ACC112 (cell line): ENCODE results near the gene NXPH4.

ENCODE experiments used
- H2AFZ ChIP-seq: fragments of 200-600 bp; sonication (generic); one replicate; pipeline ENCODE4 v1.6.0; 2017; ENCODE audit warnings: antibody characterized with exemption, low read length; ENCODE audit not compliant: unreplicated experiment
- H3K27ac ChIP-seq: fragments of 200-600 bp; sonication (generic); 2 replicates; pipeline ENCODE4 v1.5.1; 2014; ENCODE audit warnings: low read depth, mild to moderate bottlenecking, antibody characterized with exemption, low read length, moderate library complexity
- H3K27me3 ChIP-seq: fragments of 200-600 bp; sonication (generic); 2 replicates; pipeline ENCODE4 v1.6.1; 2014; ENCODE audit warnings: mild to moderate bottlenecking, antibody characterized with exemption, low read length, moderate library complexity, mixed read lengths; ENCODE audit not compliant: insufficient read depth
- H3K36me3 ChIP-seq: fragments of 200-600 bp; sonication (generic); 2 replicates; pipeline ENCODE4 v1.6.1; 2016; ENCODE audit warnings: mild to moderate bottlenecking, antibody characterized with exemption, low read length, moderate library complexity, mixed read lengths; ENCODE audit not compliant: insufficient read depth
- H3K4me1 ChIP-seq: fragments of 200-600 bp; sonication (generic); one replicate; pipeline ENCODE4 v1.6.1; 2016; ENCODE audit warnings: low read length, mixed read lengths; ENCODE audit not compliant: insufficient read depth, unreplicated experiment, control insufficient read depth
- H3K4me3 ChIP-seq: fragments of 200-600 bp; sonication (generic); 2 replicates; pipeline ENCODE4 v1.5.1; 2014; ENCODE audit warnings: mild to moderate bottlenecking, low read depth, low read length
- H3K79me2 ChIP-seq: fragments of 200-600 bp; sonication (generic); one replicate; pipeline ENCODE4 v1.6.0; 2016; ENCODE audit warnings: low read length; ENCODE audit not compliant: control insufficient read depth, unreplicated experiment, insufficient read depth

Gene NXPH4

DNA sequence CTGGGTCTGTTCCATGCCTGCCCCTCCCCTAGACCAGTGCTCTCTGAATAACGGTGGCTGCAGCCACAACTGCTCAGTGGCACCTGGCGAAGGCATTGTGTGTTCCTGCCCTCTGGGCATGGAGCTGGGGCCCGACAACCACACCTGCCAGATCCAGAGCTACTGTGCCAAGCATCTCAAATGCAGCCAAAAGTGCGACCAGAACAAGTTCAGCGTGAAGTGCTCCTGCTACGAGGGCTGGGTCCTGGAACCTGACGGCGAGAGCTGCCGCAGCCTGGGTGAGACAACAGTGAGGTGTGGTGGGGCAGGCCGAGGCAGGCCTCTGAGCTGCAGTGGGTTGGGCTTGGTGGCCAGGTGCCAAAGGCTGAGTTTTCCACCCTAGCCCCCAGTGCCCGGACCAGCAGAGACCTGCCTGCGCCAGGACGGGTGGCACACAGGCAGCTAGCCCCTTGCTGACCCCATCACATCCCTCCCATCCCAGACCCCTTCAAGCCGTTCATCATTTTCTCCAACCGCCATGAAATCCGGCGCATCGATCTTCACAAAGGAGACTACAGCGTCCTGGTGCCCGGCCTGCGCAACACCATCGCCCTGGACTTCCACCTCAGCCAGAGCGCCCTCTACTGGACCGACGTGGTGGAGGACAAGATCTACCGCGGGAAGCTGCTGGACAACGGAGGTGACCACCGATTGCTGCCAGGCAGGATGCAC is 41.0 kb upstream of the NXPH4 start:
- no peak overlapping the region for H2AFZ ChIP-seq

GRCh38 chr12:57176139-57176477 is 40.5 kb upstream of the NXPH4 start:
- Histone ChIP-seq H3K27ac (0 out of 2 replicates have a peak overlapping the region, but pooled peaks have one; percentile 3), H3K4me1 (peaks cover 19% of the 10 kb centered on the region), H2AFZ (no peak overlapping the region), H3K4me3 (no peak overlapping the region), H3K27me3 (no peaks in the 10 kb centered on the region), H3K36me3 (peaks cover 51% of the 10 kb centered on the region; the same call in 1 of the 2 replicates), H3K79me2 (peaks cover 2% of the 10 kb centered on the region)

More for the DNA sequence above, 41.0 kb upstream of the NXPH4 start:
- Histone ChIP-seq H3K27me3 (no peaks in the 10 kb centered on the region), H3K4me3 (no peak overlapping the region), H3K27ac (no peak overlapping the region), H3K79me2 (peaks cover 2% of the 10 kb centered on the region), H3K36me3 (peaks cover 48% of the 10 kb centered on the region; the same call in 1 of the 2 replicates), H3K4me1 (peaks cover 24% of the 10 kb centered on the region)

DNA sequence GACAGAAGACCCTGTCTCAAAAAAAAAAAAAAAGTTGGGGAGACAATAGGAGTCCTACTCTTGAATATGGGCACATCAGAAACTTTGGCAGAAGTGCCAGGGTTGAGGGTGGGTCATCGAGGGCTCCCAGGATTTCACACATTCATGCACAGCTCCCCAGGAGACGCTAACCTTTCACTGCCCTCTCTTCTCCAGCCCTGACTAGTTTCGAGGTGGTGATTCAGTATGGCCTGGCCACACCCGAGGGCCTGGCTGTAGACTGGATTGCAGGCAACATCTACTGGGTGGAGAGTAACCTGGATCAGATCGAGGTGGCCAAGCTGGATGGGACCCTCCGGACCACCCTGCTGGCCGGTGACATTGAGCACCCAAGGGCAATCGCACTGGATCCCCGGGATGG is 39.7 kb upstream of the NXPH4 start:
- no peaks in the 10 kb centered on the region for H3K27me3 ChIP-seq
- H3K4me1 ChIP-seq: peaks cover 14% of the 10 kb centered on the region
- peaks cover 2% of the 10 kb centered on the region for H3K79me2 ChIP-seq
- no peak overlapping the region for H2AFZ ChIP-seq
- no peak overlapping the region for H3K4me3 ChIP-seq
- peaks cover 51% of the 10 kb centered on the region; the same call in 1 of the 2 replicates for H3K36me3 ChIP-seq
- 0 out of 2 replicates have a peak overlapping the region, but pooled peaks have one; percentile 3 for H3K27ac ChIP-seq

DNA sequence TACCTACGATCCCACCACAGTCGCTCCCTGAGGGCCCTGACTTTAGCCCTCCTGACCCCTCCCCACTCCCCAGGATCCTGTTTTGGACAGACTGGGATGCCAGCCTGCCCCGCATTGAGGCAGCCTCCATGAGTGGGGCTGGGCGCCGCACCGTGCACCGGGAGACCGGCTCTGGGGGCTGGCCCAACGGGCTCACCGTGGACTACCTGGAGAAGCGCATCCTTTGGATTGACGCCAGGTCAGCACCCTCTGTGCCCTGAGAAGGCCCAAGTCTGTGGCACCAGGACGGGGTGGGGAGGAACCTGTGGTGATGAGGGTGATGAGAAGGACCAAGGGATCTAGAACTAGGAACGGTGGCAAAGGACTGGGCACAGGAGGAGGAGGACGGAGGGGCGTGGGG is 39.2 kb upstream of the NXPH4 start:
- H3K27ac ChIP-seq: no peak overlapping the region
- peaks cover 2% of the 10 kb centered on the region for H3K79me2 ChIP-seq
- H2AFZ ChIP-seq: no peak overlapping the region
- peaks cover 50% of the 10 kb centered on the region; the same call in 1 of the 2 replicates for H3K36me3 ChIP-seq
- H3K27me3 ChIP-seq: no peaks in the 10 kb centered on the region
- peaks cover 14% of the 10 kb centered on the region for H3K4me1 ChIP-seq
- no peak overlapping the region for H3K4me3 ChIP-seq

DNA sequence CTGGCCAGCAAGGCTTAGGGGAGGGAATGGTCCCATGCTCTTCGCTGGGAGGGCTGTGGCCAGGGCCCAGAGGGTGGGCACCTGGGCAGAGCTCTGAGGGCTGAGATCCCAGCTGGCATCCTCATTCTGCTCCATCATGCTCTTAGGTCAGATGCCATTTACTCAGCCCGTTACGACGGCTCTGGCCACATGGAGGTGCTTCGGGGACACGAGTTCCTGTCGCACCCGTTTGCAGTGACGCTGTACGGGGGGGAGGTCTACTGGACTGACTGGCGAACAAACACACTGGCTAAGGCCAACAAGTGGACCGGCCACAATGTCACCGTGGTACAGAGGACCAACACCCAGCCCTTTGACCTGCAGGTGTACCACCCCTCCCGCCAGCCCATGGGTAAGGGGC is 38.4 kb upstream of the NXPH4 start:
- Histone ChIP-seq H3K27ac (no peak overlapping the region), H2AFZ (no peak overlapping the region), H3K4me1 (peaks cover 14% of the 10 kb centered on the region), H3K4me3 (no peak overlapping the region), H3K79me2 (peaks cover 2% of the 10 kb centered on the region), H3K36me3 (peaks cover 45% of the 10 kb centered on the region; the same call in 1 of the 2 replicates), H3K27me3 (no peaks in the 10 kb centered on the region)

GRCh38 chr12:57179331-57180086 is 37.1 kb upstream of the NXPH4 start:
- no peak overlapping the region for H2AFZ ChIP-seq
- H3K36me3 ChIP-seq: peaks cover 44% of the 10 kb centered on the region; the same call in 1 of the 2 replicates
- H3K27ac ChIP-seq: no peak overlapping the region
- no peaks in the 10 kb centered on the region for H3K27me3 ChIP-seq
- H3K79me2 ChIP-seq: peaks cover 2% of the 10 kb centered on the region
- H3K4me3 ChIP-seq: no peak overlapping the region
- peaks cover 14% of the 10 kb centered on the region for H3K4me1 ChIP-seq

- Histone ChIP-seq H3K4me1 (peaks cover 14% of the 10 kb centered on the region), H3K79me2 (peaks cover 2% of the 10 kb centered on the region), H3K4me3 (no peak overlapping the region), H3K27me3 (no peaks in the 10 kb centered on the region), H2AFZ (no peak overlapping the region), H3K27ac (no peak overlapping the region), H3K36me3 (peaks cover 44% of the 10 kb centered on the region; the same call in 1 of the 2 replicates)
Observed at GRCh38 chr12:57180321-57180989, 36.1 kb upstream of the NXPH4 start.

- H3K4me3 ChIP-seq: no peak overlapping the region
- H3K36me3 ChIP-seq: peaks cover 43% of the 10 kb centered on the region; the same call in 1 of the 2 replicates
Observed at GRCh38 chr12:57181072-57181471, 35.5 kb upstream of the NXPH4 start.

GRCh38 chr12:57181561-57182155 is 34.9 kb upstream of the NXPH4 start:
- H2AFZ ChIP-seq: no peak overlapping the region
- H3K4me1 ChIP-seq: peaks cover 7% of the 10 kb centered on the region
- H3K36me3 ChIP-seq: peaks cover 43% of the 10 kb centered on the region; the same call in 1 of the 2 replicates
- no peak overlapping the region for H3K4me3 ChIP-seq
- peaks cover 2% of the 10 kb centered on the region for H3K79me2 ChIP-seq
- no peaks in the 10 kb centered on the region for H3K27me3 ChIP-seq
- H3K27ac ChIP-seq: no peak overlapping the region

More at GRCh38 chr12:57181072-57181471, 35.5 kb upstream of the NXPH4 start:
- Histone ChIP-seq H3K4me1 (peaks cover 13% of the 10 kb centered on the region), H3K27me3 (no peaks in the 10 kb centered on the region), H3K27ac (no peak overlapping the region), H3K79me2 (peaks cover 2% of the 10 kb centered on the region), H2AFZ (no peak overlapping the region)

GRCh38 chr12:57182918-57183575 is 33.5 kb upstream of the NXPH4 start:
- Histone ChIP-seq H3K27me3 (no peaks in the 10 kb centered on the region), H3K4me1 (no peaks in the 10 kb centered on the region), H3K27ac (no peak overlapping the region), H2AFZ (no peak overlapping the region), H3K4me3 (no peak overlapping the region), H3K36me3 (peaks cover 37% of the 10 kb centered on the region; the same call in 1 of the 2 replicates), H3K79me2 (no peaks in the 10 kb centered on the region)
